Osteocyte (in vitro differentiated cells): ENCODE measurements around the gene GPC6. TPM values are rescaled to one million over a fixed set of nuclear protein-coding genes. Genes with fewer than 3 reads are reported as not detected.
A peak's percentile ranks its signal among the peaks of the same experiment; 100 is the strongest.

ENCODE experiments used
- DNase-seq: peaks from one replicate; pipeline ENCODE4 v3.0.0; 2021; ENCODE audit warnings: mixed read lengths; ENCODE audit not compliant: unreplicated experiment; ENCODE audit errors: extremely low spot score
- H3K27ac Mint-ChIP-seq: one replicate; pipeline ENCODE4 v1.8.0; 2021; ENCODE audit warnings: mild to moderate bottlenecking, mixed read lengths; ENCODE audit not compliant: unreplicated experiment
- H3K27me3 Mint-ChIP-seq: one replicate; pipeline ENCODE4 v1.8.0; 2021; ENCODE audit warnings: mixed read lengths; ENCODE audit not compliant: unreplicated experiment
- H3K36me3 Mint-ChIP-seq: one replicate; pipeline ENCODE4 v1.8.0; 2021; ENCODE audit warnings: mixed read lengths; ENCODE audit not compliant: unreplicated experiment
- H3K4me1 Mint-ChIP-seq: one replicate; pipeline ENCODE4 v1.8.0; 2021; ENCODE audit warnings: mixed read lengths; ENCODE audit not compliant: unreplicated experiment
- H3K4me3 Mint-ChIP-seq: one replicate; pipeline ENCODE4 v1.8.0; 2021; ENCODE audit warnings: mild to moderate bottlenecking, moderate library complexity, mixed read lengths; ENCODE audit not compliant: unreplicated experiment
- H3K9me3 Mint-ChIP-seq: one replicate; pipeline ENCODE4 v1.8.0; 2021; ENCODE audit warnings: mixed read lengths; ENCODE audit not compliant: unreplicated experiment
- total RNA-seq: library from RNA; stranded (reverse); gene quantifications from 2 replicates; pipeline ENCODE4 v1.2.1, GENCODE V29; 2021
- TF ChIP-seq, protein P1 (sequence below): fragments of 200-600 bp; sonication (generic); IDR thresholded peaks from 2 replicates; pipeline ENCODE4 v1.5.0; 2021; ENCODE audit warnings: antibody characterized with exemption, mild to moderate bottlenecking, moderate library complexity

Gene GPC6
- total RNA-seq, 1 donor from 2014 or later: 125 TPM

DNA sequence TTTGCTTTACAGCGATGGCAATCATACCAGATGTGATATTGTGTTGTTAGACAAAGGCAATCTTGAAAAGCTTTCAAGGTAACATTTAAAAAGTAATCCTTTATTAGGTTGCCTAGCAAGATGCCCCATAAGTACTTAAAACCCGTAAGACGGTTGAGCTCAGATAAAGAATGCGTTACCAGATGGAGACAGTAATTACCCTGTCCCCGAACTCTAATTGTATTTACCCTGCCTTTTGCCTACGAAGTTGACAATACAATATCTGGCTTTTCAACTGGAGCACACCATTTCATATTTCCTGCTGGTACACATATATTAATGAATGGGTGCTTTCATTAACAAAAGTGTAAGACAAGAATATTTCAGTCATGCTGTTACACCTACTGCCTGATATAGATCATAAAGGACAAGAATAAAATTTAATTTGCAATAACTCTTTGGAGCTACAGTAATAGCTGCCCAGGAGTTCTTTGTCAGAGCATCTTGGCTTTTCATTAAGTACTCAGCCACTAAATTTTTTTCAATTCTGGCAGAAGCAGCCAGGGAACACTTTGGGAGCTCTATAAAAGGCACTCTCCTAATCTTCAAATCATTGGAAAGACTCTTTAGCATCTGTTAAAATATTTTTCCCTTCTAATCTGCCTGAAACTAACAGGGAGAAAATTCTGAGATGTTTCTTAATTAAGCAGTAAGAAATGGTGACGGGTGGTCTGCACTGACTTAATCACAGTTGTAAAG lies 1189.1 kb downstream of the GPC6 start:
- Mint-ChIP-seq H3K9me3 (no peaks in the 10 kb centered on the region), H3K4me3 (no peak overlapping the region), H3K4me1 (peaks cover 3% of the 10 kb centered on the region), H3K36me3 (peaks cover 3% of the 10 kb centered on the region), H3K27me3 (peaks cover 24% of the 10 kb centered on the region), H3K27ac (no peak overlapping the region)
- no peak for DNase-seq
- TF ChIP-seq, protein P1, sequence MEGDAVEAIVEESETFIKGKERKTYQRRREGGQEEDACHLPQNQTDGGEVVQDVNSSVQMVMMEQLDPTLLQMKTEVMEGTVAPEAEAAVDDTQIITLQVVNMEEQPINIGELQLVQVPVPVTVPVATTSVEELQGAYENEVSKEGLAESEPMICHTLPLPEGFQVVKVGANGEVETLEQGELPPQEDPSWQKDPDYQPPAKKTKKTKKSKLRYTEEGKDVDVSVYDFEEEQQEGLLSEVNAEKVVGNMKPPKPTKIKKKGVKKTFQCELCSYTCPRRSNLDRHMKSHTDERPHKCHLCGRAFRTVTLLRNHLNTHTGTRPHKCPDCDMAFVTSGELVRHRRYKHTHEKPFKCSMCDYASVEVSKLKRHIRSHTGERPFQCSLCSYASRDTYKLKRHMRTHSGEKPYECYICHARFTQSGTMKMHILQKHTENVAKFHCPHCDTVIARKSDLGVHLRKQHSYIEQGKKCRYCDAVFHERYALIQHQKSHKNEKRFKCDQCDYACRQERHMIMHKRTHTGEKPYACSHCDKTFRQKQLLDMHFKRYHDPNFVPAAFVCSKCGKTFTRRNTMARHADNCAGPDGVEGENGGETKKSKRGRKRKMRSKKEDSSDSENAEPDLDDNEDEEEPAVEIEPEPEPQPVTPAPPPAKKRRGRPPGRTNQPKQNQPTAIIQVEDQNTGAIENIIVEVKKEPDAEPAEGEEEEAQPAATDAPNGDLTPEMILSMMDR: no peak

DNA sequence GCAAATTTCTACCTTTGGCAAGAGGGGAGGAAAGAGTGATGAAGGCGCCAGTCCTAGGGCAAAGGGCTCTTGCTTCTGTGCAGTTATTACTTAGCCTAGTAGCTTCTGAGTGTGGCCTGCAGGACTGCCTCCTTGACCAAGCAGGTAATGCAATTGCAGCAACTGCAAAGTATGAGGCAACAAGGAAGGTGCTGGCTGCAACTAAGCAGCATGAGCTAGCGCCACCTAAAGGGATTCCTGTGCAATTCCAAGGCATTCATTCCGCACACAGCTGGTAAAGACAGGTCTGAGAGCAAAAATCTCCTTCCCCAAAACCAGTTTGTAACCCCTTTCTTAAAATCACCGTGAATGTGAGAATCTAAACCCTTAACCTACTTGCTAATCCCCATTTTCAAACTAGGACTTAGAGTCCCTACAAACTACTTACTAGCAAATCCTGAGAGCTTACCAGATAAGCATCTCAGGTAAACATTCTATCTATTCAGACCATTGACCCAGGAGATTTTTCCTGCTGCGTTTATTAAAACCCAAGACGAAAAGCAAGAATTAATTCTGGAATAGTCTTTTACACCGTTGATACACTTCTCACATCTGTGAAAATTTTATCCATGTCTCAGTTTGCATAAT lies 1190.0 kb downstream of the GPC6 start:
- TF ChIP-seq, protein P1: peak; percentile 43
- Mint-ChIP-seq H3K4me1 (peaks cover 3% of the 10 kb centered on the region), H3K27me3 (peaks cover 20% of the 10 kb centered on the region), H3K27ac (no peak overlapping the region), H3K4me3 (no peak overlapping the region), H3K9me3 (peaks cover 4% of the 10 kb centered on the region), H3K36me3 (peaks cover 3% of the 10 kb centered on the region)
- no peak for DNase-seq

DNA sequence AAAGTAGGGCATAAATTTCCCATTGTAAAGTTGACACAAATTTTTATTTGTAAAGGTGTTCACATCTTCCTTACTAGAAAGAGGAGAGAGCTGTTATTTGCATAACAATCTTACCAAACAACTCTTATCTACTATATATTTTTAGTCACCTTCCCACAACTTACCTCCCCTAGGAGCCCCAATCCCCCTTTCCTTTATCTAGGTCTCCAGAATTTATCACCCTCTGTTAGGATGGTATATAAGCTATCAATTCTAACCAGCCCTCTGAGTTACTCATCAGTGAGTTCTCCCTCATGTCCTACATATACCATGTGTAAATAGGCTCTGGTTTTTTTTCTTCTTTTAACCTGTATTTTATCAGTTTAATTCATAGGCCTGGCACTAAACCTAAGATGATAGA lies 1190.7 kb downstream of the GPC6 start:
- TF ChIP-seq, protein P1: no peak
- Mint-ChIP-seq H3K9me3 (peaks cover 6% of the 10 kb centered on the region), H3K27me3 (peaks cover 17% of the 10 kb centered on the region), H3K4me1 (peaks cover 3% of the 10 kb centered on the region), H3K27ac (no peak overlapping the region), H3K4me3 (no peak overlapping the region), H3K36me3 (peaks cover 3% of the 10 kb centered on the region)
- DNase-seq: no peak

DNA sequence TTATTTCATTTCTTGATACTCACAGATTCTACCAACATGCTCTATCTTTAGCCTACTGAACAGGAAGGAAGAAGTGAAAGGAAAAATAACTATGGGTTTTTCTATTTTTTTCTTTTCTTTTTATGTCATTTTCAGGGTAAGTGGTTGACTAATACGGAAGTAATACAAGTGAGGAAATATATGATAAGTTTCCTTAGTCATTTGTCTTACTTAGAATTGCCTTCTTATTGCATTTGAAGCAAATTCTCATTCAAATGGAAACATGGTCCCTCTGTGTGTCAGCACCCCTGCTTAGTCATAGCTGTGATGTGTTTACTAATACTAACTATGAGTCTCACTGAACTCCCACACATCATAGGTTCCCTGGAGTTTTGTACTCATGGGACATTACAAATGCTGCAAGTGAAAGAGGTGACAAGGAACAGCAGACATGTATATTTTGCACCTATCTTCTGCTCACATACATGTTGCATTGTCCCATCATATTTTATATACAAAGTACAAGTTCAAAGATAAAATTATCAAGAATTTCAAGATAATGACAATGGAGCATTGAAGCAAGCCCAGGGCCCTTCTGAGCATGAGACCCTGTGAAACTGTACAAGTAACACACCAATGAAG lies 1192.8 kb downstream of the GPC6 start:
- DNase-seq: no peak
- TF ChIP-seq, protein P1: no peak
- Mint-ChIP-seq H3K4me1 (no peaks in the 10 kb centered on the region), H3K9me3 (peaks cover 6% of the 10 kb centered on the region), H3K36me3 (peaks cover 3% of the 10 kb centered on the region), H3K27ac (no peak overlapping the region), H3K27me3 (peaks cover 18% of the 10 kb centered on the region), H3K4me3 (no peak overlapping the region)

DNA sequence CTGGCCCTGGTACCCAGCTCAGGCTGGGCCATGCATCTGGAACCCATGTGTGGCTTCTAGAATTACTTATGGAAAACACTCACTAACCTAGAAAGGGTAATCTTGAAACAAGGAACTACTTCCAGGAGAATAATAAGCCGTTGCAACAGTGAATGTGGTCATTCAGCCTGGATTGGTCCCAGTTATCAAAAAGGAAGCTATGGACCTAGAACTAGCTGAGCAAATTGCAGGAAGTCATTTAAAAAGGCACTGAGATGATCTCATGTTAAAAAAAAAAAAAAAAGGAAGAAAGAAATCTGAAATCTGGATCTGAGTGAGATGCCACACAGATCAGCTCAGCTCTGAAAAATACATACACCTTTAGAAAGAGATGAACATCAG lies 1193.3 kb downstream of the GPC6 start:
- peaks cover 6% of the 10 kb centered on the region for H3K9me3 Mint-ChIP-seq
- TF ChIP-seq, protein P1: no peak
- H3K4me3 Mint-ChIP-seq: no peak overlapping the region
- no peak overlapping the region for H3K27ac Mint-ChIP-seq
- DNase-seq: no peak
- H3K27me3 Mint-ChIP-seq: peaks cover 20% of the 10 kb centered on the region
- H3K36me3 Mint-ChIP-seq: peaks cover 3% of the 10 kb centered on the region
- no peaks in the 10 kb centered on the region for H3K4me1 Mint-ChIP-seq
